Vagina (tissue), 2 donors: ENCODE data around the gene HOXA10.

Experiments used
- POLR2A ChIP-seq, 2 donors: fragments of 450-650 bp; IDR thresholded peaks; one replicate each; pipeline ENCODE4 v1.6.1; 2017; ENCODE audit warnings: antibody characterized with exemption in 2 of 2, mild to moderate bottlenecking in 2 of 2, moderate library complexity in 2 of 2
- TF ChIP-seq, protein P1 (sequence below), 3 experiments: fragments of 450-650 bp in 2 of 3; fragments of 200-600 bp in 1 of 3; sonication (generic) in 1 of 3; IDR thresholded peaks; one replicate each; pipeline ENCODE4 v1.5.1; 2017 to 2019; ENCODE audit warnings: antibody characterized with exemption in 3 of 3, mild to moderate bottlenecking in 2 of 3, moderate library complexity in 2 of 3

DNA sequence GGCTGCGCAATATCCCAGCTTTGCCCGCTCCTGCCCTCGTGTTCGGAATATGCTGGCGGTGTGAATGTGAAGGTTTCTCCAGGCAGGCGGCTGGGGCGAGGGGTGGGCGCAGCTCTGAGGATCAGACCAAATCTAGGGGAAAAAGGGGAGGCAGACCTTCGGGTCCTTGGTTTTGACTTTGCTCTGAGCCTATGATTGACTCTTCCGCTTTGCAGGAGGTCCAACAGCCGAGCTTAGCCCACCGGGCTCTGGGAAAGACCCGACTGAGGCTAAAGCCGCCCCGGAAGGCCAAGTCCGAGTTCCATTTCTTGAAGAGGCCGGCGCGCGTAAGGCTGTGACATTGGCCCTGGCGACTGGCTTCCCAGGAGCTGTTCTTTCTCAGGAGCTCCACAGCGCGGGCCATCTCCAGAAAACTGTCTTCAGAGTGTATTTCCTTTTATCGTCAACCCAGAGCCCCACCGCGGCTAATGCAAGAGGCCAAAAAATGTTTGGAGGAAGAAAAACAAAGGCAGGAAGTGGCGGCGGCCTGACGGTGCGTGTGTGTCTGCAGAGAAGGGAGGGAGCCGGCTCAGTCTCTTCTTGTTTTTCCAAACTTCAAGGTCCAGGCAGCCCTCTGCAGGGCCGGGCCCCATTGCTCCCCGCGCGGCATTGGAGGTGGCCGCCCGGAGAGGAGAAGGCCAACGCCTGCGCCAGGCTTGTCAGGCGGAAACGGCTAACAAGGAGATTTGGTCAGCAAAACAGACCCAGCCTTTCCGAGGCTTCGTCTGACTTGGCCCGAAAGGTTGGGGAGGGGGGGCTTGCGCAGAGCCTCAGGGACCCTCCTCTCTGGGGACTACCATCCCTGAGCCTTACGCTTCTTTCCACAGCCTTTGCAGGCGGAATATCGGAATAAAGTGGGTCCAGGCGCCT, 14.5 kb upstream of the HOXA10 start:
- TF ChIP-seq, protein P1, sequence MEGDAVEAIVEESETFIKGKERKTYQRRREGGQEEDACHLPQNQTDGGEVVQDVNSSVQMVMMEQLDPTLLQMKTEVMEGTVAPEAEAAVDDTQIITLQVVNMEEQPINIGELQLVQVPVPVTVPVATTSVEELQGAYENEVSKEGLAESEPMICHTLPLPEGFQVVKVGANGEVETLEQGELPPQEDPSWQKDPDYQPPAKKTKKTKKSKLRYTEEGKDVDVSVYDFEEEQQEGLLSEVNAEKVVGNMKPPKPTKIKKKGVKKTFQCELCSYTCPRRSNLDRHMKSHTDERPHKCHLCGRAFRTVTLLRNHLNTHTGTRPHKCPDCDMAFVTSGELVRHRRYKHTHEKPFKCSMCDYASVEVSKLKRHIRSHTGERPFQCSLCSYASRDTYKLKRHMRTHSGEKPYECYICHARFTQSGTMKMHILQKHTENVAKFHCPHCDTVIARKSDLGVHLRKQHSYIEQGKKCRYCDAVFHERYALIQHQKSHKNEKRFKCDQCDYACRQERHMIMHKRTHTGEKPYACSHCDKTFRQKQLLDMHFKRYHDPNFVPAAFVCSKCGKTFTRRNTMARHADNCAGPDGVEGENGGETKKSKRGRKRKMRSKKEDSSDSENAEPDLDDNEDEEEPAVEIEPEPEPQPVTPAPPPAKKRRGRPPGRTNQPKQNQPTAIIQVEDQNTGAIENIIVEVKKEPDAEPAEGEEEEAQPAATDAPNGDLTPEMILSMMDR (IDR thresholded peaks at IDR 0.05), result no peak
- no peak for TF ChIP-seq POLR2A (IDR thresholded peaks at IDR 0.05)
